WTC11 (cell line): ENCODE data around the gene MKLN1.

Source experiments
- CREM ChIP-seq: sonication (generic); formaldehyde crosslinking; IDR thresholded peaks from 2 replicates; pipeline ENCODE4 v1.8.1; 2022; ENCODE audit warnings: mild to moderate bottlenecking, missing genetic modification reagents, moderate library complexity
- NFYB ChIP-seq: sonication (generic); formaldehyde crosslinking; conservative IDR thresholded peaks from 2 replicates; pipeline ENCODE4 v1.8.0; 2022; ENCODE audit warnings: low read depth, missing genetic modification reagents
- ZBTB21 ChIP-seq: sonication (generic); formaldehyde crosslinking; IDR thresholded peaks from 2 replicates; pipeline ENCODE4 v1.8.1; 2023; ENCODE audit warnings: mild to moderate bottlenecking, missing genetic modification reagents, borderline replicate concordance
- TF ChIP-seq, protein P1 (sequence below): fragments of 250-450 bp; sonication (Bioruptor Pico); IDR thresholded peaks from 2 replicates; pipeline ENCODE4 v1.9.0; 2021; ENCODE audit warnings: mild to moderate bottlenecking
- TF ChIP-seq, protein P2 (sequence below): fragments of 200-600 bp; IDR thresholded peaks from 2 replicates; pipeline ENCODE4 v1.8.0; 2022; ENCODE audit warnings: antibody characterized with exemption

DNA sequence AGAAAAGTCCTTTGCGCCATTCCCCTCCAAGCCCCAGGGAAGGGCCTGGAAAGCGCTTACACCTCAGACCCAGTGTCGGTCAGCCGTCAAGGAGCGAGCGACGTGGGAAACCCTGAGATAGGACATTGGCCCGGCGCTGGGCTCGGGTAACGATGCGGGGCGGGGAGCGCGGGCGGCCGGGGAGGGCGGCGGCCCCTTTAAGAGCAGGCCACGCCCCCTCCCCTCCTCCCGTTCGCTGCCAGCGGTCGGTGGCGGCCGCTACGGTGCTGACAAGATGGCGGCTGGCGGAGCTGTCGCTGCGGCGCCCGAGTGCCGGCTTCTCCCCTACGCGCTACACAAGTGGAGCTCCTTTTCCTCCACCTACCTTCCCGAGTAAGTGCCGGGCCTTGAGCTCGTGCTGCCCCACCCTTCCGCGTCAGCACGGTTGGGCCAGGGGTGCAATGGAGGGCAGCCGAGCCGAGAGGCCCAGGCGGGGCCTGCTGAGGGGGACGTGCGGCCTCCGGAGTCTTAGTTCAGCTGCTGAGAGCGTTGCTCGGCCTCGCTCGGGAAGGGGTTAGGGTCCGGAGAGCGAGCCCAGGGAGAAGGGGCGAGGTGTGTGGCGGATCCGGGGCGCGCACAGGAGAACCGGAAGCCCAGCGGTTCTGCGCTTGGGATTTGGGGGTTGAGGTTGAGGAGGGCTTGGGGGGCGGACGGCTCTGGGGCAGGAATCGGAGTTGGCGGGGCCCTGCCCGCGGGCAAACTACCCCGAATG is at the start of gene MKLN1:
- TF ChIP-seq ZBTB21 (CRISPR knock-in tag), result no peak
- TF ChIP-seq, protein P1, sequence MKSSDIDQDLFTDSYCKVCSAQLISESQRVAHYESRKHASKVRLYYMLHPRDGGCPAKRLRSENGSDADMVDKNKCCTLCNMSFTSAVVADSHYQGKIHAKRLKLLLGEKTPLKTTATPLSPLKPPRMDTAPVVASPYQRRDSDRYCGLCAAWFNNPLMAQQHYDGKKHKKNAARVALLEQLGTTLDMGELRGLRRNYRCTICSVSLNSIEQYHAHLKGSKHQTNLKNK (CRISPR knock-in tag), result no peak
- TF ChIP-seq, protein P2, sequence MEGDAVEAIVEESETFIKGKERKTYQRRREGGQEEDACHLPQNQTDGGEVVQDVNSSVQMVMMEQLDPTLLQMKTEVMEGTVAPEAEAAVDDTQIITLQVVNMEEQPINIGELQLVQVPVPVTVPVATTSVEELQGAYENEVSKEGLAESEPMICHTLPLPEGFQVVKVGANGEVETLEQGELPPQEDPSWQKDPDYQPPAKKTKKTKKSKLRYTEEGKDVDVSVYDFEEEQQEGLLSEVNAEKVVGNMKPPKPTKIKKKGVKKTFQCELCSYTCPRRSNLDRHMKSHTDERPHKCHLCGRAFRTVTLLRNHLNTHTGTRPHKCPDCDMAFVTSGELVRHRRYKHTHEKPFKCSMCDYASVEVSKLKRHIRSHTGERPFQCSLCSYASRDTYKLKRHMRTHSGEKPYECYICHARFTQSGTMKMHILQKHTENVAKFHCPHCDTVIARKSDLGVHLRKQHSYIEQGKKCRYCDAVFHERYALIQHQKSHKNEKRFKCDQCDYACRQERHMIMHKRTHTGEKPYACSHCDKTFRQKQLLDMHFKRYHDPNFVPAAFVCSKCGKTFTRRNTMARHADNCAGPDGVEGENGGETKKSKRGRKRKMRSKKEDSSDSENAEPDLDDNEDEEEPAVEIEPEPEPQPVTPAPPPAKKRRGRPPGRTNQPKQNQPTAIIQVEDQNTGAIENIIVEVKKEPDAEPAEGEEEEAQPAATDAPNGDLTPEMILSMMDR, result no peak
- no peak; the same call in 1 of the 2 replicates for TF ChIP-seq CREM
- TF ChIP-seq NFYB (CRISPR knock-in tag), result no peak; the same call in 1 of the 2 replicates
